Right lobe of liver (tissue), 4 donors: ENCODE results near the gene DOK6.

ENCODE experiments used
- CTCF ChIP-seq, 4 donors: fragments of 200-600 bp in 3 of 4; fragments of 450-650 bp in 1 of 4; IDR thresholded peaks; one replicate each; pipeline versions ENCODE4 v1.5.1 to v1.8.0; 2016 to 2022; ENCODE audit warnings: antibody characterized with exemption in 4 of 4, mild to moderate bottlenecking in 2 of 4
- POLR2A ChIP-seq: fragments of 450-650 bp; IDR thresholded peaks from one replicate; pipeline ENCODE4 v1.6.1; 2017; ENCODE audit warnings: antibody characterized with exemption, mild to moderate bottlenecking
- donor health status: DM: no; HTN: no; CAD: no.
- donor health status: DM: no; HTN: no; CAD: no.
- donor health status: DM: no; HTN: yes; CAD: no.

- TF ChIP-seq CTCF (IDR thresholded peaks at IDR 0.05) (no peak), POLR2A (no peak)
Observed at GRCh38 chr18:69537183-69537582, 136.5 kb downstream of the DOK6 start.
